ENCODE data around the gene SFXN1.

The SFXN1 gene

DNA sequence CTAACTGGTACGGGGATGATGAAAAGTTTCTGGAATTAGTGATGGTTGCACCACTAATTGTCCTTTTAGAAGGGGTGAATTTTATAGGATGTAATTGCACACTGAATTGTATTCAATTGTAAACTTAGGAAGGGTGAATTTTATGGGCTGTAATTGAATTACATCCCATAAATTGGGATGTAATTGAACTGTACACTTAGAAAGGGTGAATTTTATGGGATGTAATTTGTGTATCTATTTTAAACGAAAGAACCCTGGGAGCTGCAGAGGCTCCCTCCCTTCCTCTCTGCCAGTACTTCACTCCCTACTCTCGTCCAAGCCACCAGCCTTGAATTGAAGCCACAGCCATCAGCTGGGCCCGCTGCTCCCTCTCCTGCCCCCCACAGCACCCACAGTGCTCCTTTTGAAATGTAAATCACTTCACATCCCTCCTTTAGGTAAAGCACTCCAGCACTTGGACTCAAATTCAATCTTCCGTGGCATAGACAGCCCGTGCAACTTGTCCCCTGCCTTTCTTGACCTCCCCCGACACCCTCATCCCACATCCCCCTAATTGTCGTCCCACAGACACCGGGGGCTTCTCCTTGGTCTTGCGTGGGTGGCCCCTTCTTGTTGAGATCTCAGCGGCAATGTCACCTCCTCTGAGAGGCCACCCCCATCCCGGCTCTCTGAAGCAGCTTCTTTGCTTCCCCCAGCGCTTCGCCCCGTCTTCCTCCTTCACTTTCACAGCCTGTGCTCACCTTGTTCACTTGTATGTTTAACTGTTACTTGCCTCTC is 95.3 kb downstream of the SFXN1 start:
- DNase-seq (ENCODE audit: low read depth): no peak

DNA sequence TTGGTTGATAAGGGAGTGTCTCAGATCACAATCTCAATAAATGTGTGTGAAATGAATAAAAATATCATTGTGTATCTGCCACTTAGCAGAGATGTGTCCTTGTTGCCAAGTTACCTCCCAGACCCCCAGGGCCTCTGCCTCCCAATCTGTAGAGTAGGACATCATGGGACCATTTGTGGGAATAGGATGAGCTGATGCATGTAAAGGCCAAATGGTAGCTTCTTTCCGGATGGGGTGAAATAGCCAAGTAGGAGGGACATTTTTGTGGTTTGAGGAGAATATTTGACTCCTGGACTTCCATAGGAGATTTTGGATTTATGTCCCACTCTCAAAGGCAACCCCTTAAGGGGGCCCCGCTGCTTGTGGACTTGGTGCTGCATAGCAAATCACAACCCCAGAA is 96.9 kb downstream of the SFXN1 start:
- no peak for DNase-seq (ENCODE audit: low read depth)

DNA sequence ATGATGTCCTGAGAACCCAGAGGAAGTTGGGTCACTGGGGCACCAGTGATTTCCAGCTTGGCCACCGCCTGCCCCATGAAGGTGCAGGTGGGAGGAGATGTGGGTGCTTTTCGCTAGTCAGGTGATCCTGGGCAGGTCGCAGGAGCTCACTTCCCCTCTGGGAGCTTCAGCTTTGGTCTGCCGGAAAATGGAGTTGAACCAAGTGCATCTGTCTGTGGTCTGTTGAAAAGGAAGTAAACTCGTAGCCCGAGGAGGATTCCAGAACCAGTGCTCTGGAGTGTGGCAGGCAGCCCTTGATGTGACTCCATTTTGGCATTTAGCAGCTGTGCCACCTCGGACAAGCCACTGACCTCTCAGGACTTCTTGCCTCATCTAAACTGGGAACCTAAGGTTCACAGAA is 97.7 kb downstream of the SFXN1 start:
- DNase-seq (ENCODE audit: low read depth): no peak

DNA sequence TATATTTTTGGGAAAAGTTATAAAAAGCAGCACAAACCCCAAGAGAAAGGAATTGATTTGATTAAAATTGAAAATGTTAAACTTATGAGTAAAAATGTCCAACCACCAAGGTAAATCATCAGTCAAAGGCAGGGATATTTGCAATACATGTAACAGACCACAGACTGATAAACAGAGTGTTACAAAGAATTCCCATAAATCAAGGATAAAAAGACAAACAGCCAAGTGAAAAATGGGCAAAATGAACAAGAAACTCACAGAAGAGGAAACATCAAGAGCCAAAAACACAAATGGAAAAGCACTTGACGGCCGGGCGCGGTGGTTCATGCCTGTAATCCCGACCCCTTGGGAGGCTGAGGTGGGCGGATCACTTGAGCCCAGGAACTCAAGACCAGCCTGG is 98.2 kb downstream of the SFXN1 start:
- no peak for DNase-seq (ENCODE audit: low read depth)
